CD8-positive, alpha-beta memory T cell (primary cell): ENCODE data around the gene FAIM. TPM values are rescaled to one million over a fixed set of nuclear protein-coding genes. Genes with fewer than 3 reads are reported as not detected.
A peak's percentile ranks its signal among the peaks of the same experiment; 100 is the strongest.
"Not testable (repeated sequence)": the region's sequence is repeated elsewhere in the genome, so short reads cannot be mapped to it uniquely, and the experiment has no call there.

Experiments
- CTCF ChIA-PET: fragments of 350-600 bp; sonication (Branson Sonifier 250); formaldehyde crosslinking; loops from one replicate; lab custom pipeline; 2021; ENCODE audit warnings: antibody characterized with exemption; lab: Charles Lee
- POLR2A ChIA-PET: fragments of 350-600 bp; sonication (Branson Sonifier 250); formaldehyde crosslinking; loops from one replicate; lab custom pipeline; 2021; ENCODE audit warnings: antibody characterized with exemption; lab: Charles Lee
- DNase-seq, 5 donors: peaks; one replicate each; pipeline versions ENCODE4 v3.0.0 to v3.0.0-alpha.2; 2020 to 2022; ENCODE audit warnings: mixed read lengths in 1 of 5
- H3K27ac ChIP-seq: one replicate; pipeline ENCODE4 v1.7.0; 2013; ENCODE audit warnings: low read depth, mild to moderate bottlenecking, low read length, moderate library complexity
- H3K27me3 ChIP-seq: 2 replicates; pipeline ENCODE4 v1.7.0; 2013; ENCODE audit warnings: low read length, mild to moderate bottlenecking; ENCODE audit not compliant: insufficient read depth, poor library complexity, severe bottlenecking
- H3K36me3 ChIP-seq: 2 replicates; pipeline ENCODE4 v1.7.0; 2013; ENCODE audit warnings: mild to moderate bottlenecking, low read length, moderate library complexity; ENCODE audit not compliant: insufficient read depth
- H3K4me1 ChIP-seq: 2 replicates; pipeline ENCODE4 v1.7.0; 2013; ENCODE audit warnings: mild to moderate bottlenecking, low read length, moderate library complexity; ENCODE audit not compliant: insufficient read depth
- H3K4me3 ChIP-seq: 2 replicates; pipeline ENCODE4 v1.7.0; 2013; ENCODE audit warnings: mild to moderate bottlenecking, low read length
- H3K9me3 ChIP-seq: 2 replicates; pipeline ENCODE4 v1.7.0; 2013; ENCODE audit warnings: mild to moderate bottlenecking, low read length
- H3K27ac Mint-ChIP-seq, 8 donors: one replicate each; pipeline ENCODE4 v1.8.0; 2020 to 2021; ENCODE audit warnings: mixed read lengths in 8 of 8, mild to moderate bottlenecking in 6 of 8, inconsistent platforms in 3 of 8, moderate library complexity in 3 of 8
- H3K27me3 Mint-ChIP-seq, 2 donors: one replicate each; pipeline ENCODE4 v1.8.0; 2020 to 2021; ENCODE audit warnings: mixed read lengths in 2 of 2, mild to moderate bottlenecking in 1 of 2, moderate library complexity in 1 of 2
- H3K36me3 Mint-ChIP-seq, 3 donors: one replicate each; pipeline ENCODE4 v1.8.0; 2020 to 2021; ENCODE audit warnings: mixed read lengths in 3 of 3, inconsistent platforms in 1 of 3, mild to moderate bottlenecking in 1 of 3
- H3K4me1 Mint-ChIP-seq, 3 donors: one replicate each; pipeline ENCODE4 v1.8.0; 2020 to 2021; ENCODE audit warnings: mixed read lengths in 3 of 3, inconsistent platforms in 1 of 3, mild to moderate bottlenecking in 1 of 3
- H3K4me3 Mint-ChIP-seq, 7 donors: one replicate each; pipeline ENCODE4 v1.8.0; 2020 to 2021; ENCODE audit warnings: mixed read lengths in 7 of 7, mild to moderate bottlenecking in 6 of 7, moderate library complexity in 4 of 7, inconsistent platforms in 2 of 7
- H3K9me3 Mint-ChIP-seq, 5 donors: one replicate each; pipeline ENCODE4 v1.8.0; 2020 to 2022; ENCODE audit warnings: mixed read lengths in 5 of 5, mild to moderate bottlenecking in 3 of 5, moderate library complexity in 2 of 5, inconsistent platforms in 1 of 5
- polyA plus RNA-seq: library from polyadenylated mRNA; unstranded; fragments of 300-500 nt; fragmentation: Illumina TruSeq; gene quantifications from one replicate; pipeline ENCODE4 v1.2.3, GENCODE V29; 2021
- total RNA-seq, 2 experiments: library from RNA; stranded (reverse); gene quantifications; one replicate each; pipeline ENCODE4 v1.2.3, GENCODE V29; 2021

Gene FAIM
- total RNA-seq (1 to 10 TPM; 8.4 to 8.5 TPM), polyA plus RNA-seq (8.9 TPM)

- no peaks in the 10 kb centered on the region for H3K9me3 ChIP-seq
- Mint-ChIP-seq H3K4me3 (peak within 1 kb of the TSS; percentile 80 to 97 (median 91)), H3K27me3 (peaks cover 0 to 14% of the 10 kb centered on the region in 2 donors), H3K9me3 (peaks cover 0 to 7% (median 3%) of the 10 kb centered on the region in 5 donors), H3K27ac (peak within 1 kb of the TSS; percentile 92 to 99 (median 95)), H3K4me1 (peaks cover 12 to 25% (median 15%) of the 10 kb centered on the region in 3 donors), H3K36me3 (peaks cover 0 to 9% (median 1%) of the 10 kb centered on the region in 3 donors)
- H3K27me3 ChIP-seq = no peaks in the 10 kb centered on the region
- ChIA-PET POLR2A (interaction anchor here (1.0 to 2.0 kb wide), 2 partner anchors 10 to 14 kb away, joined by 3 to 18 read pairs; partner anchors contain the start of gene CEP70), CTCF (interaction anchor here (2.4 to 3.2 kb wide), 3 partner anchors 14 to 315 kb away, joined by 8 to 25 read pairs (median 17); partner anchors contain the start of gene CEP70)
- peak; percentile 51 to 81 (median 77) for DNase-seq
- peaks cover 13% of the 10 kb centered on the region for H3K4me1 ChIP-seq
- H3K27ac ChIP-seq = peak within 1 kb of the TSS; percentile 69
- peak within 1 kb of the TSS; percentile 63 for H3K4me3 ChIP-seq
- no peaks in the 10 kb centered on the region for H3K36me3 ChIP-seq
Measured at GRCh38 chr3:138608322-138609135, at the start of gene FAIM. Gene FAIM (plus strand): TSS chr3:138608771. CDS start chr3:138619727, 10,956 bp downstream.

GRCh38 chr3:138559134-138559533 is 49.4 kb upstream of the FAIM start:
- H3K4me1 ChIP-seq = no peaks in the 10 kb centered on the region
- Mint-ChIP-seq H3K27ac (no peak overlapping the region), H3K4me3 (no peak overlapping the region), H3K36me3 (peaks cover 22 to 86% (median 79%) of the 10 kb centered on the region in 3 donors), H3K27me3 (no peaks in the 10 kb centered on the region), H3K9me3 (peaks cover 24 to 55% (median 37%) of the 10 kb centered on the region in 5 donors), H3K4me1 (peaks cover 4 to 8% (median 7%) of the 10 kb centered on the region in 3 donors)
- H3K9me3 ChIP-seq = no peaks in the 10 kb centered on the region
- no peak overlapping the region for H3K27ac ChIP-seq
- DNase-seq = no peak
- ChIA-PET CTCF (no interaction called here), POLR2A (no interaction called here)
- no peaks in the 10 kb centered on the region for H3K36me3 ChIP-seq
- H3K4me3 ChIP-seq = no peak overlapping the region
- H3K27me3 ChIP-seq = no peaks in the 10 kb centered on the region

GRCh38 chr3:138560501-138560900 is 48.1 kb upstream of the FAIM start:
- Histone ChIP-seq H3K4me3 (no peak overlapping the region), H3K27ac (no peak overlapping the region), H3K36me3 (no peaks in the 10 kb centered on the region), H3K4me1 (no peaks in the 10 kb centered on the region), H3K9me3 (no peaks in the 10 kb centered on the region), H3K27me3 (no peaks in the 10 kb centered on the region)
- no peak overlapping the region for H3K4me3 Mint-ChIP-seq
- POLR2A ChIA-PET = no interaction called here
- H3K9me3 Mint-ChIP-seq = peaks cover 22 to 46% (median 28%) of the 10 kb centered on the region in 5 donors
- H3K4me1 Mint-ChIP-seq = peaks cover 4 to 8% (median 7%) of the 10 kb centered on the region in 3 donors
- CTCF ChIA-PET = no interaction called here
- H3K36me3 Mint-ChIP-seq = peaks cover 25 to 86% (median 76%) of the 10 kb centered on the region in 3 donors
- DNase-seq = no peak
- no peak overlapping the region for H3K27ac Mint-ChIP-seq
- H3K27me3 Mint-ChIP-seq = no peaks in the 10 kb centered on the region

- DNase-seq, H3K4me3 ChIP-seq, H3K4me1 ChIP-seq, H3K27ac Mint-ChIP-seq, H3K27ac ChIP-seq, H3K36me3 ChIP-seq, CTCF ChIA-PET, POLR2A ChIA-PET, H3K27me3 Mint-ChIP-seq, H3K27me3 ChIP-seq, H3K9me3 ChIP-seq, H3K4me1 Mint-ChIP-seq, H3K4me3 Mint-ChIP-seq: not testable (repeated sequence)
- Mint-ChIP-seq H3K9me3 (peaks cover 11 to 26% (median 18%) of the 10 kb centered on the region in 5 donors), H3K36me3 (peaks cover 29 to 82% (median 68%) of the 10 kb centered on the region in 3 donors)
Measured at GRCh38 chr3:138562902-138563301, 45.7 kb upstream of the FAIM start.

- H3K27me3 Mint-ChIP-seq, H3K4me3 ChIP-seq, H3K27ac Mint-ChIP-seq, H3K9me3 Mint-ChIP-seq, H3K27ac ChIP-seq, H3K4me1 Mint-ChIP-seq, H3K4me3 Mint-ChIP-seq, H3K36me3 ChIP-seq, H3K9me3 ChIP-seq, H3K27me3 ChIP-seq, H3K4me1 ChIP-seq, DNase-seq, POLR2A ChIA-PET: not testable (repeated sequence)
- peaks cover 21 to 62% (median 53%) of the 10 kb centered on the region in 3 donors for H3K36me3 Mint-ChIP-seq
- CTCF ChIA-PET = interaction anchor here (1.1 kb wide), 1 partner anchor 357 kb away, joined by 3 read pairs; no protein-coding TSS in a partner anchor
Measured at GRCh38 chr3:138566293-138566692, 42.3 kb upstream of the FAIM start.

GRCh38 chr3:138567403-138567802 is 41.2 kb upstream of the FAIM start:
- Histone ChIP-seq H3K36me3 (no peaks in the 10 kb centered on the region), H3K9me3 (no peaks in the 10 kb centered on the region), H3K27ac (no peak overlapping the region), H3K4me3 (no peak overlapping the region), H3K4me1 (no peaks in the 10 kb centered on the region), H3K27me3 (no peaks in the 10 kb centered on the region)
- H3K27me3 Mint-ChIP-seq = no peaks in the 10 kb centered on the region
- DNase-seq = no peak
- peaks cover 13% of the 10 kb centered on the region in 3 donors for H3K4me1 Mint-ChIP-seq
- POLR2A ChIA-PET = no interaction called here
- no peak overlapping the region for H3K4me3 Mint-ChIP-seq
- CTCF ChIA-PET = interaction anchor here (1.1 kb wide), 1 partner anchor 356 kb away, joined by 3 read pairs; no protein-coding TSS in a partner anchor
- no peak overlapping the region for H3K27ac Mint-ChIP-seq
- H3K9me3 Mint-ChIP-seq = peaks cover 0 to 4% (median 0%) of the 10 kb centered on the region in 5 donors
- H3K36me3 Mint-ChIP-seq = peaks cover 21 to 57% (median 50%) of the 10 kb centered on the region in 3 donors

GRCh38 chr3:138569090-138569489 is 39.5 kb upstream of the FAIM start:
- CTCF ChIA-PET = interaction anchor here (1.4 kb wide), 1 partner anchor 25 kb away, joined by 3 read pairs; the partner anchor contains the start of gene CEP70
- H3K9me3 Mint-ChIP-seq = peaks cover 2 to 16% (median 8%) of the 10 kb centered on the region in 5 donors
- no peaks in the 10 kb centered on the region for H3K27me3 ChIP-seq

GRCh38 chr3:138569624-138570023 is 38.9 kb upstream of the FAIM start:
- H3K27ac ChIP-seq, H3K27me3 Mint-ChIP-seq, H3K4me3 ChIP-seq, DNase-seq, H3K4me3 Mint-ChIP-seq, H3K9me3 ChIP-seq, H3K4me1 ChIP-seq, H3K27me3 ChIP-seq, H3K27ac Mint-ChIP-seq, H3K36me3 ChIP-seq, POLR2A ChIA-PET: not testable (repeated sequence)
- Mint-ChIP-seq H3K36me3 (peaks cover 21 to 50% (median 50%) of the 10 kb centered on the region in 3 donors), H3K9me3 (peaks cover 2 to 16% (median 8%) of the 10 kb centered on the region in 5 donors), H3K4me1 (peaks cover 4 to 12% (median 7%) of the 10 kb centered on the region in 3 donors)
- CTCF ChIA-PET = interaction anchor here (1.5 kb wide), 1 partner anchor 24 kb away, joined by 3 read pairs; the partner anchor contains the start of gene CEP70

More at GRCh38 chr3:138569090-138569489, 39.5 kb upstream of the FAIM start:
- H3K4me1 ChIP-seq = no peaks in the 10 kb centered on the region
- POLR2A ChIA-PET = no interaction called here
- DNase-seq = no peak
- H3K4me1 Mint-ChIP-seq = peaks cover 4 to 12% (median 7%) of the 10 kb centered on the region in 3 donors
- no peaks in the 10 kb centered on the region for H3K27me3 Mint-ChIP-seq
- no peaks in the 10 kb centered on the region for H3K36me3 ChIP-seq
- no peak overlapping the region for H3K4me3 ChIP-seq
- H3K4me3 Mint-ChIP-seq = no peak overlapping the region
- H3K9me3 ChIP-seq = no peaks in the 10 kb centered on the region
- H3K27ac ChIP-seq = no peak overlapping the region
- no peak overlapping the region for H3K27ac Mint-ChIP-seq
- peaks cover 21 to 54% (median 53%) of the 10 kb centered on the region in 3 donors for H3K36me3 Mint-ChIP-seq
